ENCODE results near the gene B3GALT4. TPM values are rescaled to one million over a fixed set of nuclear protein-coding genes. Genes with fewer than 3 reads are reported as not detected.

B3GALT4 gene
- total and polyA plus RNA-seq, 2 of the 13 experiments (the other 11 are each of a cell fraction or from before 2014, with no cell fraction given): 0.04 to 0.27 TPM

DNA sequence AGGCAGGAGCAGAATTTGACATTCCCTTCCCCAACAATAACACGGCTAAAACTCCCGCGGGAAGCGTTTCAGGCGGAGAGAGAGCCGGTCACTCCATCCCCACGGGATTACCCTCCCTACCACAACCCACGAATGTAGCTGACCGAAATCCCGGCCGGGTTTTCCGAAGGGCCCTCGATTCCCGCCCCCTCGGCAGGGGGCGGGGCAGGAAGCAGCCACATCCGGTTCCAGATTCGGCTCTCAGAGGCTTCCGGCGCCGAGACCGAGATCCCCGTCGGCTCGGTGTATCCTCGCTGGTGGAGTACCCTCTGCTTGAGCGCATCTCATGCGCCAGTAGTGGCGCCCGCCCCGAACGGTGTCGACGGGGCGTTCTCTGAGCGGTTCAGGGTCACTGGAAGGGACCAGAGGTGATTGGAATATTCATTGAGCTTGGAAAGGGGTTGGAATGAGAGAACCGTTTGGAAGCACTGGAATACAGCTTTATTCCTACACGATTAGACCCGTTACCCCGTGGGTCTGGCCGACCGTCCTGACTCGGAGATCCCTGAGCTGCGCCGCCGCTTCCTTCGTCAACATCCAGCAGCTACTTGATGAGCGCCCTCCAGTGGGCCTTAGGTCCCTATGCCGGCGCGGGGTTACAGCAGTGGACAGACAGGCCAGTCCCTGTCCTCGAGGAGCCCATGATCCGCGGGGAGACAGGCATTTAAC lies 22.5 kb downstream of the B3GALT4 start (continued):
- TF ChIP-seq, protein P1, sequence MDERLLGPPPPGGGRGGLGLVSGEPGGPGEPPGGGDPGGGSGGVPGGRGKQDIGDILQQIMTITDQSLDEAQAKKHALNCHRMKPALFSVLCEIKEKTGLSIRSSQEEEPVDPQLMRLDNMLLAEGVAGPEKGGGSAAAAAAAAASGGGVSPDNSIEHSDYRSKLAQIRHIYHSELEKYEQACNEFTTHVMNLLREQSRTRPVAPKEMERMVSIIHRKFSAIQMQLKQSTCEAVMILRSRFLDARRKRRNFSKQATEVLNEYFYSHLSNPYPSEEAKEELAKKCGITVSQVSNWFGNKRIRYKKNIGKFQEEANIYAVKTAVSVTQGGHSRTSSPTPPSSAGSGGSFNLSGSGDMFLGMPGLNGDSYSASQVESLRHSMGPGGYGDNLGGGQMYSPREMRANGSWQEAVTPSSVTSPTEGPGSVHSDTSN (CRISPR knock-in tag; IDR thresholded peaks at IDR 0.05): 0 out of 2 replicates have a peak, but pooled peaks have one; percentile 24
- no peak for TF ChIP-seq NCOA1 (CRISPR knock-in tag; IDR thresholded peaks at IDR 0.05)
- no peak for TF ChIP-seq ZNF260 (CRISPR knock-in tag; IDR thresholded peaks at IDR 0.05; ENCODE audit: borderline replicate concordance, low read depth)
- peak; percentile 74 for TF ChIP-seq FOXC1 (CRISPR knock-in tag; IDR thresholded peaks at IDR 0.05; ENCODE audit: borderline replicate concordance)
- TF ChIP-seq FOXP1 (IDR thresholded peaks at IDR 0.05): no peak
- no peak for TF ChIP-seq FOXP1 (CRISPR knock-in tag; IDR thresholded peaks at IDR 0.05)
- no peak for TF ChIP-seq ZNF207 (IDR thresholded peaks at IDR 0.05; ENCODE audit: borderline replicate concordance)
- no peak for TF ChIP-seq CBX1 (IDR thresholded peaks at IDR 0.05; ENCODE audit: low read depth)
- peak; percentile 87 for TF ChIP-seq ZNF230 (CRISPR knock-in tag; IDR thresholded peaks at IDR 0.05)
- TF ChIP-seq, protein P2, sequence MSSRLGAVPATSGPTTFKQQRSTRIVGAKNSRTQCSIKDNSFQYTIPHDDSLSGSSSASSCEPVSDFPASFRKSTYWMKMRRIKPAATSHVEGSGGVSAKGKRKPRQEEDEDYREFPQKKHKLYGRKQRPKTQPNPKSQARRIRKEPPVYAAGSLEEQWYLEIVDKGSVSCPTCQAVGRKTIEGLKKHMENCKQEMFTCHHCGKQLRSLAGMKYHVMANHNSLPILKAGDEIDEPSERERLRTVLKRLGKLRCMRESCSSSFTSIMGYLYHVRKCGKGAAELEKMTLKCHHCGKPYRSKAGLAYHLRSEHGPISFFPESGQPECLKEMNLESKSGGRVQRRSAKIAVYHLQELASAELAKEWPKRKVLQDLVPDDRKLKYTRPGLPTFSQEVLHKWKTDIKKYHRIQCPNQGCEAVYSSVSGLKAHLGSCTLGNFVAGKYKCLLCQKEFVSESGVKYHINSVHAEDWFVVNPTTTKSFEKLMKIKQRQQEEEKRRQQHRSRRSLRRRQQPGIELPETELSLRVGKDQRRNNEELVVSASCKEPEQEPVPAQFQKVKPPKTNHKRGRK (CRISPR knock-in tag; IDR thresholded peaks at IDR 0.05): no peak
- TF ChIP-seq, protein P3, sequence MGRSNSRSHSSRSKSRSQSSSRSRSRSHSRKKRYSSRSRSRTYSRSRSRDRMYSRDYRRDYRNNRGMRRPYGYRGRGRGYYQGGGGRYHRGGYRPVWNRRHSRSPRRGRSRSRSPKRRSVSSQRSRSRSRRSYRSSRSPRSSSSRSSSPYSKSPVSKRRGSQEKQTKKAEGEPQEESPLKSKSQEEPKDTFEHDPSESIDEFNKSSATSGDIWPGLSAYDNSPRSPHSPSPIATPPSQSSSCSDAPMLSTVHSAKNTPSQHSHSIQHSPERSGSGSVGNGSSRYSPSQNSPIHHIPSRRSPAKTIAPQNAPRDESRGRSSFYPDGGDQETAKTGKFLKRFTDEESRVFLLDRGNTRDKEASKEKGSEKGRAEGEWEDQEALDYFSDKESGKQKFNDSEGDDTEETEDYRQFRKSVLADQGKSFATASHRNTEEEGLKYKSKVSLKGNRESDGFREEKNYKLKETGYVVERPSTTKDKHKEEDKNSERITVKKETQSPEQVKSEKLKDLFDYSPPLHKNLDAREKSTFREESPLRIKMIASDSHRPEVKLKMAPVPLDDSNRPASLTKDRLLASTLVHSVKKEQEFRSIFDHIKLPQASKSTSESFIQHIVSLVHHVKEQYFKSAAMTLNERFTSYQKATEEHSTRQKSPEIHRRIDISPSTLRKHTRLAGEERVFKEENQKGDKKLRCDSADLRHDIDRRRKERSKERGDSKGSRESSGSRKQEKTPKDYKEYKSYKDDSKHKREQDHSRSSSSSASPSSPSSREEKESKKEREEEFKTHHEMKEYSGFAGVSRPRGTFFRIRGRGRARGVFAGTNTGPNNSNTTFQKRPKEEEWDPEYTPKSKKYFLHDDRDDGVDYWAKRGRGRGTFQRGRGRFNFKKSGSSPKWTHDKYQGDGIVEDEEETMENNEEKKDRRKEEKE (IDR thresholded peaks at IDR 0.05): no peak
- TF ChIP-seq NR2F2 (IDR thresholded peaks at IDR 0.05; ENCODE audit: borderline replicate concordance, low read depth): peak; percentile 26; the same call in 1 of the 2 replicates
- TF ChIP-seq ELF4 (CRISPR knock-in tag; IDR thresholded peaks at IDR 0.05; ENCODE audit: borderline replicate concordance): peak; percentile 90
- TF ChIP-seq RBFOX2 (IDR thresholded peaks at IDR 0.05; ENCODE audit: low read depth, low read length): peak; percentile 87
- TF ChIP-seq ZC3H13 (CRISPR knock-in tag; IDR thresholded peaks at IDR 0.05): peak; percentile 90
- TF ChIP-seq, protein P4, sequence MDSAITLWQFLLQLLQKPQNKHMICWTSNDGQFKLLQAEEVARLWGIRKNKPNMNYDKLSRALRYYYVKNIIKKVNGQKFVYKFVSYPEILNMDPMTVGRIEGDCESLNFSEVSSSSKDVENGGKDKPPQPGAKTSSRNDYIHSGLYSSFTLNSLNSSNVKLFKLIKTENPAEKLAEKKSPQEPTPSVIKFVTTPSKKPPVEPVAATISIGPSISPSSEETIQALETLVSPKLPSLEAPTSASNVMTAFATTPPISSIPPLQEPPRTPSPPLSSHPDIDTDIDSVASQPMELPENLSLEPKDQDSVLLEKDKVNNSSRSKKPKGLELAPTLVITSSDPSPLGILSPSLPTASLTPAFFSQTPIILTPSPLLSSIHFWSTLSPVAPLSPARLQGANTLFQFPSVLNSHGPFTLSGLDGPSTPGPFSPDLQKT (CRISPR knock-in tag; IDR thresholded peaks at IDR 0.05; ENCODE audit: borderline replicate concordance): peak; percentile 60; the same call in 1 of the 2 replicates
- TF ChIP-seq ZBTB7A (CRISPR knock-in tag; IDR thresholded peaks at IDR 0.05): peak; percentile 90
- TF ChIP-seq ZNF441 (CRISPR knock-in tag; IDR thresholded peaks at IDR 0.05; ENCODE audit: borderline replicate concordance): peak; percentile 80; the same call in 1 of the 2 replicates
- TF ChIP-seq, protein P5, sequence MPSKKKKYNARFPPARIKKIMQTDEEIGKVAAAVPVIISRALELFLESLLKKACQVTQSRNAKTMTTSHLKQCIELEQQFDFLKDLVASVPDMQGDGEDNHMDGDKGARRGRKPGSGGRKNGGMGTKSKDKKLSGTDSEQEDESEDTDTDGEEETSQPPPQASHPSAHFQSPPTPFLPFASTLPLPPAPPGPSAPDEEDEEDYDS (CRISPR knock-in tag; IDR thresholded peaks at IDR 0.05): peak; percentile 21; the same call in 1 of the 2 replicates
- peak; percentile 90 for TF ChIP-seq THAP11 (CRISPR knock-in tag; IDR thresholded peaks at IDR 0.05)
- no peak for TF ChIP-seq TAF15 (IDR thresholded peaks at IDR 0.05; ENCODE audit: low read depth, low read length, poor library complexity, severe bottlenecking)
- TF ChIP-seq ZNF354B (CRISPR knock-in tag; IDR thresholded peaks at IDR 0.05): peak; percentile 42; the same call in 1 of the 2 replicates
